ENCODE measurements around the gene CA12.

CA12 gene

GRCh38 chr15:63296195-63296594 lies 85.5 kb downstream of the CA12 start:
- no peak overlapping the region for H3K27ac ChIP-seq (ENCODE audit: poor library complexity, severe bottlenecking)
- ATAC-seq (ENCODE audit: low read depth) (no peak), DNase-seq (ENCODE audit: low spot score) (no peak)
- H3K9me3 ChIP-seq (ENCODE audit: severe bottlenecking), result no peaks in the 10 kb centered on the region
- no peaks in the 10 kb centered on the region for H3K36me3 ChIP-seq (ENCODE audit: low read depth)
- peaks cover 4% of the 10 kb centered on the region for H3K4me1 ChIP-seq (ENCODE audit: insufficient read depth, poor library complexity, severe bottlenecking)
- no peak overlapping the region for H3K4me3 ChIP-seq (ENCODE audit: severe bottlenecking)
- no peaks in the 10 kb centered on the region for H3K27me3 ChIP-seq (ENCODE audit: insufficient read depth, poor library complexity, severe bottlenecking)
- no peak for TF ChIP-seq CTCF (IDR thresholded peaks at IDR 0.05; ENCODE audit: poor library complexity, severe bottlenecking)

- no peak for ATAC-seq (ENCODE audit: low read depth)
- no peaks in the 10 kb centered on the region for H3K36me3 ChIP-seq (ENCODE audit: low read depth)
- H3K4me1 ChIP-seq (ENCODE audit: insufficient read depth, poor library complexity, severe bottlenecking), result peaks cover 5% of the 10 kb centered on the region
- DNase-seq (ENCODE audit: low spot score), result no peak
- no peak for TF ChIP-seq CTCF (IDR thresholded peaks at IDR 0.05; ENCODE audit: poor library complexity, severe bottlenecking)
- no peak overlapping the region for H3K27ac ChIP-seq (ENCODE audit: poor library complexity, severe bottlenecking)
- no peaks in the 10 kb centered on the region for H3K9me3 ChIP-seq (ENCODE audit: severe bottlenecking)
- no peak overlapping the region for H3K4me3 ChIP-seq (ENCODE audit: severe bottlenecking)
- no peaks in the 10 kb centered on the region for H3K27me3 ChIP-seq (ENCODE audit: insufficient read depth, poor library complexity, severe bottlenecking)
Observed at GRCh38 chr15:63295341-63295740, 86.3 kb downstream of the CA12 start.

GRCh38 chr15:63294359-63294758 lies 87.3 kb downstream of the CA12 start:
- ATAC-seq (ENCODE audit: low read depth) (no peak), DNase-seq (ENCODE audit: low spot score) (no peak)
- H3K27ac ChIP-seq (ENCODE audit: poor library complexity, severe bottlenecking), result no peak overlapping the region
- no peak for TF ChIP-seq CTCF (IDR thresholded peaks at IDR 0.05; ENCODE audit: poor library complexity, severe bottlenecking)
- peaks cover 5% of the 10 kb centered on the region for H3K4me1 ChIP-seq (ENCODE audit: insufficient read depth, poor library complexity, severe bottlenecking)
- no peaks in the 10 kb centered on the region for H3K9me3 ChIP-seq (ENCODE audit: severe bottlenecking)
- no peaks in the 10 kb centered on the region for H3K27me3 ChIP-seq (ENCODE audit: insufficient read depth, poor library complexity, severe bottlenecking)
- no peaks in the 10 kb centered on the region for H3K36me3 ChIP-seq (ENCODE audit: low read depth)
- no peak overlapping the region for H3K4me3 ChIP-seq (ENCODE audit: severe bottlenecking)

GRCh38 chr15:63292771-63293170 lies 88.9 kb downstream of the CA12 start:
- ATAC-seq (ENCODE audit: low read depth) (no peak), DNase-seq (ENCODE audit: low spot score) (no peak)
- no peak overlapping the region for H3K27ac ChIP-seq (ENCODE audit: poor library complexity, severe bottlenecking)

More at GRCh38 chr15:63292771-63293170, 88.9 kb downstream of the CA12 start:
- Histone ChIP-seq H3K9me3 (ENCODE audit: severe bottlenecking) (no peaks in the 10 kb centered on the region), H3K4me1 (ENCODE audit: insufficient read depth, poor library complexity, severe bottlenecking) (peaks cover 8% of the 10 kb centered on the region), H3K27me3 (ENCODE audit: insufficient read depth, poor library complexity, severe bottlenecking) (no peaks in the 10 kb centered on the region), H3K36me3 (ENCODE audit: low read depth) (no peaks in the 10 kb centered on the region), H3K4me3 (ENCODE audit: severe bottlenecking) (no peak overlapping the region)
- no peak for TF ChIP-seq CTCF (IDR thresholded peaks at IDR 0.05; ENCODE audit: poor library complexity, severe bottlenecking)
